T47D (cell line): ENCODE results near the gene FOXO6.

ENCODE experiments used
- DNase-seq, 2 experiments: peaks; one replicate each; pipeline versions ENCODE4 v3.0.0 to v3.0.0-alpha.2; 2011 to 2012; ENCODE audit warnings: low read depth in 1 of 2, low spot score in 1 of 2
- JUND ChIP-seq: IDR thresholded peaks from 2 replicates; pipeline ENCODE4 v1.6.1; 2012; ENCODE audit warnings: low read depth
- in situ Hi-C: cut with HindIII; loops from 2 replicates; pipeline ENCODE4 v1.10.0; 2016; ENCODE audit warnings: low sequenced_read_pairs, low pct_unique_long_range_greater_than_20kb

FOXO6 gene

GRCh38 chr1:41427916-41428737 is 66.9 kb downstream of the FOXO6 start:
- TF ChIP-seq JUND = no peak
- in situ Hi-C loops = no loop called here
- DNase-seq = no peak

GRCh38 chr1:41428738-41429640 is 67.8 kb downstream of the FOXO6 start:
- DNase-seq = no peak
- in situ Hi-C loops = no loop called here
- TF ChIP-seq JUND = no peak

GRCh38 chr1:41429641-41430035 is 68.4 kb downstream of the FOXO6 start:
- DNase-seq = no peak
- in situ Hi-C loops = no loop called here

GRCh38 chr1:41430069-41430468 is 68.8 kb downstream of the FOXO6 start:
- in situ Hi-C loops = no loop called here
- no peak for DNase-seq
- TF ChIP-seq JUND = no peak

More at GRCh38 chr1:41429641-41430035, 68.4 kb downstream of the FOXO6 start:
- TF ChIP-seq JUND = no peak

GRCh38 chr1:41430582-41430981 is 69.3 kb downstream of the FOXO6 start:
- DNase-seq = no peak
- no peak for TF ChIP-seq JUND
- in situ Hi-C loops = no loop called here

GRCh38 chr1:41431490-41432350 is 70.5 kb downstream of the FOXO6 start:
- DNase-seq = no peak
- in situ Hi-C loops = no loop called here
- TF ChIP-seq JUND = no peak
